Measurements from ENCODE around the gene OGFOD3.

The OGFOD3 gene

GRCh38 chr17:82436601-82437324, 18.4 kb upstream of the OGFOD3 start:
- Histone ChIP-seq H3K36me3 (ENCODE audit: low read length) (no peaks in the 10 kb centered on the region), H3K27me3 (ENCODE audit: low read length) (no peaks in the 10 kb centered on the region), H3K4me2 (ENCODE audit: low read depth, low read length, poor library complexity, severe bottlenecking) (no peak overlapping the region), H2AFZ (ENCODE audit: low read depth, low read length, severe bottlenecking) (no peak overlapping the region), H3K9me2 (replicated peaks; ENCODE audit: insufficient read depth, low read length) (no peaks in the 10 kb centered on the region), H4K20me1 (ENCODE audit: low read depth, low read length) (no peaks in the 10 kb centered on the region), H3K27ac (ENCODE audit: low read depth, low read length) (no peak overlapping the region), H3K9ac (ENCODE audit: low read length) (no peak overlapping the region), H3K79me2 (ENCODE audit: insufficient read depth, low read length) (no peaks in the 10 kb centered on the region), H3F3A (ENCODE audit: insufficient read depth) (peaks cover 14% of the 10 kb centered on the region), H3K9me3 (ENCODE audit: insufficient read depth, low read length) (no peaks in the 10 kb centered on the region), H3K4me3 (ENCODE audit: insufficient read depth, low read length, poor library complexity, severe bottlenecking) (no peak overlapping the region)
- TF ChIP-seq EZH2phosphoT487 (conservative IDR thresholded peaks at IDR 0.05; ENCODE audit: low read length), result no peak
- TF ChIP-seq, protein P1, sequence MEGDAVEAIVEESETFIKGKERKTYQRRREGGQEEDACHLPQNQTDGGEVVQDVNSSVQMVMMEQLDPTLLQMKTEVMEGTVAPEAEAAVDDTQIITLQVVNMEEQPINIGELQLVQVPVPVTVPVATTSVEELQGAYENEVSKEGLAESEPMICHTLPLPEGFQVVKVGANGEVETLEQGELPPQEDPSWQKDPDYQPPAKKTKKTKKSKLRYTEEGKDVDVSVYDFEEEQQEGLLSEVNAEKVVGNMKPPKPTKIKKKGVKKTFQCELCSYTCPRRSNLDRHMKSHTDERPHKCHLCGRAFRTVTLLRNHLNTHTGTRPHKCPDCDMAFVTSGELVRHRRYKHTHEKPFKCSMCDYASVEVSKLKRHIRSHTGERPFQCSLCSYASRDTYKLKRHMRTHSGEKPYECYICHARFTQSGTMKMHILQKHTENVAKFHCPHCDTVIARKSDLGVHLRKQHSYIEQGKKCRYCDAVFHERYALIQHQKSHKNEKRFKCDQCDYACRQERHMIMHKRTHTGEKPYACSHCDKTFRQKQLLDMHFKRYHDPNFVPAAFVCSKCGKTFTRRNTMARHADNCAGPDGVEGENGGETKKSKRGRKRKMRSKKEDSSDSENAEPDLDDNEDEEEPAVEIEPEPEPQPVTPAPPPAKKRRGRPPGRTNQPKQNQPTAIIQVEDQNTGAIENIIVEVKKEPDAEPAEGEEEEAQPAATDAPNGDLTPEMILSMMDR (IDR thresholded peaks at IDR 0.05; ENCODE audit: insufficient read depth, low read length, poor library complexity, severe bottlenecking), result no peak

GRCh38 chr17:82435601-82436583, 17.5 kb upstream of the OGFOD3 start:
- H3K36me3 ChIP-seq (ENCODE audit: low read length), result no peaks in the 10 kb centered on the region
- H3K9me3 ChIP-seq (ENCODE audit: insufficient read depth, low read length), result no peaks in the 10 kb centered on the region
- H3F3A ChIP-seq (ENCODE audit: insufficient read depth), result peaks cover 5% of the 10 kb centered on the region; the same call in 1 of the 2 replicates
- no peak overlapping the region for H3K4me2 ChIP-seq (ENCODE audit: low read depth, low read length, poor library complexity, severe bottlenecking)
- no peak overlapping the region for H3K9ac ChIP-seq (ENCODE audit: low read length)
- no peak overlapping the region for H2AFZ ChIP-seq (ENCODE audit: low read depth, low read length, severe bottlenecking)
- TF ChIP-seq, protein P1 (IDR thresholded peaks at IDR 0.05; ENCODE audit: insufficient read depth, low read length, poor library complexity, severe bottlenecking), result no peak
- no peak for TF ChIP-seq EZH2phosphoT487 (conservative IDR thresholded peaks at IDR 0.05; ENCODE audit: low read length)
- H3K27me3 ChIP-seq (ENCODE audit: low read length), result no peaks in the 10 kb centered on the region
- H3K27ac ChIP-seq (ENCODE audit: low read depth, low read length), result no peak overlapping the region
- no peaks in the 10 kb centered on the region for H3K9me2 ChIP-seq (replicated peaks; ENCODE audit: insufficient read depth, low read length)
- no peaks in the 10 kb centered on the region for H4K20me1 ChIP-seq (ENCODE audit: low read depth, low read length)
- no peak overlapping the region for H3K4me3 ChIP-seq (ENCODE audit: insufficient read depth, low read length, poor library complexity, severe bottlenecking)
- no peaks in the 10 kb centered on the region for H3K79me2 ChIP-seq (ENCODE audit: insufficient read depth, low read length)

DNA sequence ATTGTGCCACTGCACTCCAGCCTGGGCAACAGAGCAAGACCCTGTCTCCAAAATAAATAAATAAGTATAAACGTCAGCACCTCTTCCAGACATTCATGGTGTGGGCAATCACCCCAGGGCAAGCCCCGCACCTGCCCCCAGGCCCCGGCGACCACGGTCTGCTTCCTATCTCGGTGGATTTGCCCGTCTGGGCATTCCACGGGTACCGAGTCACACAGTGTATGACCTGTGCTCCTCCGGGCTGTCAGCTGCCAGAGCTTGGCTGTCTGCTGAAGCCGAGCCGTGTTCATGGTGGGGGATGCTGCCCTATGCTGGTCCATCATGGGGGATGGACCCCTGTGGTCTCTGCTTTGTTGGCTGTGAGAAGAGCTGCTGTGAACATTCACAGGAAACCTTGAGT, 16.7 kb upstream of the OGFOD3 start:
- H3K4me2 ChIP-seq (ENCODE audit: low read depth, low read length, poor library complexity, severe bottlenecking), result no peak overlapping the region
- H3K36me3 ChIP-seq (ENCODE audit: low read length), result no peaks in the 10 kb centered on the region
- H2AFZ ChIP-seq (ENCODE audit: low read depth, low read length, severe bottlenecking), result no peak overlapping the region
- H3K4me3 ChIP-seq (ENCODE audit: insufficient read depth, low read length, poor library complexity, severe bottlenecking), result no peak overlapping the region
- H4K20me1 ChIP-seq (ENCODE audit: low read depth, low read length), result no peaks in the 10 kb centered on the region
- H3K27me3 ChIP-seq (ENCODE audit: low read length), result no peaks in the 10 kb centered on the region
- TF ChIP-seq EZH2phosphoT487 (conservative IDR thresholded peaks at IDR 0.05; ENCODE audit: low read length), result no peak
- TF ChIP-seq, protein P1 (IDR thresholded peaks at IDR 0.05; ENCODE audit: insufficient read depth, low read length, poor library complexity, severe bottlenecking), result no peak
- no peaks in the 10 kb centered on the region for H3F3A ChIP-seq (ENCODE audit: insufficient read depth)
- no peaks in the 10 kb centered on the region for H3K9me2 ChIP-seq (replicated peaks; ENCODE audit: insufficient read depth, low read length)
- H3K9me3 ChIP-seq (ENCODE audit: insufficient read depth, low read length), result no peaks in the 10 kb centered on the region
- H3K9ac ChIP-seq (ENCODE audit: low read length), result no peak overlapping the region
- H3K27ac ChIP-seq (ENCODE audit: low read depth, low read length), result no peak overlapping the region
- H3K79me2 ChIP-seq (ENCODE audit: insufficient read depth, low read length), result no peaks in the 10 kb centered on the region

All from SU-DHL-6 (cell line).